ENCODE data around the gene TIGD3. TPM values are rescaled to one million over a fixed set of nuclear protein-coding genes. Genes with fewer than 3 reads are reported as not detected.

The TIGD3 gene
- total and polyA plus RNA-seq, 9 of the 15 experiments (the other 6 are each of a cell fraction or from before 2014, with no cell fraction given), result 0.06 to 1.3 (median 0.56) TPM

GRCh38 chr11:65386307-65387140 lies 32.0 kb downstream of the TIGD3 start, which contains the start of gene FRMD8 (continued):
- peak; percentile 79; the same call in 1 of the 2 replicates for TF ChIP-seq EP400 (IDR thresholded peaks at IDR 0.05)
- no peak; the same call in 1 of the 2 replicates for TF ChIP-seq NFRKB (IDR thresholded peaks at IDR 0.05; ENCODE audit: low read depth)
- peak; percentile 84 for TF ChIP-seq POLR2A (conservative IDR thresholded peaks at IDR 0.05)
- TF ChIP-seq ZNF12 (CRISPR knock-in tag; IDR thresholded peaks at IDR 0.05), result peak; percentile 27; the same call in 1 of the 2 replicates
- no peak for TF ChIP-seq ZBTB1 (CRISPR knock-in tag; IDR thresholded peaks at IDR 0.05; ENCODE audit: borderline replicate concordance, low read depth)
- peak; percentile 49; the same call in 1 of the 2 replicates for TF ChIP-seq ZNF589 (CRISPR knock-in tag; IDR thresholded peaks at IDR 0.05; ENCODE audit: low read depth)
- TF ChIP-seq ZNF175 (CRISPR knock-in tag; IDR thresholded peaks at IDR 0.05; ENCODE audit: low read depth), result peak; percentile 81; the same call in 1 of the 2 replicates
- no peak for TF ChIP-seq POLR3G (IDR thresholded peaks at IDR 0.05; ENCODE audit: extremely low read depth, insufficient read length, insufficient replicate concordance)
- TF ChIP-seq ZNF324 (CRISPR knock-in tag; IDR thresholded peaks at IDR 0.05), result 0 out of 2 replicates have a peak, but pooled peaks have one; percentile 58
- TF ChIP-seq, protein P1, sequence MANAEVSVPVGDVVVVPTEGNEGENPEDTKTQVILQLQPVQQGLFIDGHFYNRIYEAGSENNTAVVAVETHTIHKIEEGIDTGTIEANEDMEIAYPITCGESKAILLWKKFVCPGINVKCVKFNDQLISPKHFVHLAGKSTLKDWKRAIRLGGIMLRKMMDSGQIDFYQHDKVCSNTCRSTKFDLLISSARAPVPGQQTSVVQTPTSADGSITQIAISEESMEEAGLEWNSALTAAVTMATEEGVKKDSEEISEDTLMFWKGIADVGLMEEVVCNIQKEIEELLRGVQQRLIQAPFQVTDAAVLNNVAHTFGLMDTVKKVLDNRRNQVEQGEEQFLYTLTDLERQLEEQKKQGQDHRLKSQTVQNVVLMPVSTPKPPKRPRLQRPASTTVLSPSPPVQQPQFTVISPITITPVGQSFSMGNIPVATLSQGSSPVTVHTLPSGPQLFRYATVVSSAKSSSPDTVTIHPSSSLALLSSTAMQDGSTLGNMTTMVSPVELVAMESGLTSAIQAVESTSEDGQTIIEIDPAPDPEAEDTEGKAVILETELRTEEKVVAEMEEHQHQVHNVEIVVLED (CRISPR knock-in tag; IDR thresholded peaks at IDR 0.05), result peak; percentile 67
- TF ChIP-seq, protein P2, sequence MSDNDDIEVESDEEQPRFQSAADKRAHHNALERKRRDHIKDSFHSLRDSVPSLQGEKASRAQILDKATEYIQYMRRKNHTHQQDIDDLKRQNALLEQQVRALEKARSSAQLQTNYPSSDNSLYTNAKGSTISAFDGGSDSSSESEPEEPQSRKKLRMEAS (CRISPR knock-in tag; IDR thresholded peaks at IDR 0.05), result peak; percentile 93
- TF ChIP-seq IRF9 (tag; IDR thresholded peaks at IDR 0.05), result 0 out of 2 replicates have a peak, but pooled peaks have one; percentile 65
- peak; percentile 81 for TF ChIP-seq HDAC8 (tag; IDR thresholded peaks at IDR 0.05)
- peak; percentile 86 for TF ChIP-seq ELF1 (tag; IDR thresholded peaks at IDR 0.05)
- TF ChIP-seq, protein P3, sequence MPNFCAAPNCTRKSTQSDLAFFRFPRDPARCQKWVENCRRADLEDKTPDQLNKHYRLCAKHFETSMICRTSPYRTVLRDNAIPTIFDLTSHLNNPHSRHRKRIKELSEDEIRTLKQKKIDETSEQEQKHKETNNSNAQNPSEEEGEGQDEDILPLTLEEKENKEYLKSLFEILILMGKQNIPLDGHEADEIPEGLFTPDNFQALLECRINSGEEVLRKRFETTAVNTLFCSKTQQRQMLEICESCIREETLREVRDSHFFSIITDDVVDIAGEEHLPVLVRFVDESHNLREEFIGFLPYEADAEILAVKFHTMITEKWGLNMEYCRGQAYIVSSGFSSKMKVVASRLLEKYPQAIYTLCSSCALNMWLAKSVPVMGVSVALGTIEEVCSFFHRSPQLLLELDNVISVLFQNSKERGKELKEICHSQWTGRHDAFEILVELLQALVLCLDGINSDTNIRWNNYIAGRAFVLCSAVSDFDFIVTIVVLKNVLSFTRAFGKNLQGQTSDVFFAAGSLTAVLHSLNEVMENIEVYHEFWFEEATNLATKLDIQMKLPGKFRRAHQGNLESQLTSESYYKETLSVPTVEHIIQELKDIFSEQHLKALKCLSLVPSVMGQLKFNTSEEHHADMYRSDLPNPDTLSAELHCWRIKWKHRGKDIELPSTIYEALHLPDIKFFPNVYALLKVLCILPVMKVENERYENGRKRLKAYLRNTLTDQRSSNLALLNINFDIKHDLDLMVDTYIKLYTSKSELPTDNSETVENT (CRISPR knock-in tag; IDR thresholded peaks at IDR 0.05), result peak; percentile 15; the same call in 1 of the 2 replicates
- TF ChIP-seq EWSR1 (IDR thresholded peaks at IDR 0.05; ENCODE audit: borderline replicate concordance, low read depth, partially characterized antibody), result no peak
- TF ChIP-seq ZNF668 (CRISPR knock-in tag; IDR thresholded peaks at IDR 0.05), result peak; percentile 75; the same call in 1 of the 2 replicates
- TF ChIP-seq, protein P4, sequence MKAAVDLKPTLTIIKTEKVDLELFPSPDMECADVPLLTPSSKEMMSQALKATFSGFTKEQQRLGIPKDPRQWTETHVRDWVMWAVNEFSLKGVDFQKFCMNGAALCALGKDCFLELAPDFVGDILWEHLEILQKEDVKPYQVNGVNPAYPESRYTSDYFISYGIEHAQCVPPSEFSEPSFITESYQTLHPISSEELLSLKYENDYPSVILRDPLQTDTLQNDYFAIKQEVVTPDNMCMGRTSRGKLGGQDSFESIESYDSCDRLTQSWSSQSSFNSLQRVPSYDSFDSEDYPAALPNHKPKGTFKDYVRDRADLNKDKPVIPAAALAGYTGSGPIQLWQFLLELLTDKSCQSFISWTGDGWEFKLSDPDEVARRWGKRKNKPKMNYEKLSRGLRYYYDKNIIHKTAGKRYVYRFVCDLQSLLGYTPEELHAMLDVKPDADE (conservative IDR thresholded peaks at IDR 0.05; ENCODE audit: control insufficient read depth, low read depth, low read length), result peak; percentile 37; the same call in 1 of the 2 replicates
